Testis (tissue), 2 donors: ENCODE measurements around the gene SLIT3.

ENCODE experiments used
- CTCF ChIP-seq, 3 experiments: fragments of 450-650 bp in 2 of 3; fragments of 200-600 bp in 1 of 3; sonication (generic) in 1 of 3; IDR thresholded peaks; one replicate each; pipeline ENCODE4 v1.5.1; 2016 to 2019; ENCODE audit warnings: antibody characterized with exemption in 3 of 3, mild to moderate bottlenecking in 2 of 3, moderate library complexity in 1 of 3
- POLR2A ChIP-seq: fragments of 450-650 bp; IDR thresholded peaks from one replicate; pipeline ENCODE4 v1.6.1; 2017; ENCODE audit warnings: antibody characterized with exemption, mild to moderate bottlenecking, moderate library complexity

DNA sequence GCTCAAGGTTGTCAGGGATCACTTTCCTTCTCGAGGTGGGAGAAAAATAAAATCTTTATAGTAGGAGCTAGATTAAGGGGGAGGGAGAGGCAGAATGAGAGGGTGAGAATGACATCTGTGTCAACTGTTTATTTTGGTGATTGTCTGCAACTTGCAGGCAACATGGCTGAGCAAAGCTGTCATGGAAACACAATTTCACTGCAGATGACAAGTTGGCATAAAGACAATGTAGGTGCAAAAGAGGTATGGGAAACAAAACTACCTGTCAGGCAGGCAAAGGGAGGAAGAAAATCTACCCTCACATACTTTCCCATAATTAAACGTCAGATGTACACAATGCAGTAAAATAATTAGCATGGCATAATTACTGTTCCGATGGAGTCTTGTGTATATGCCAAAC, 167.4 kb downstream of the SLIT3 start:
- TF ChIP-seq CTCF (IDR thresholded peaks at IDR 0.05) (no peak), POLR2A (no peak)
